ENCODE results near the gene SLCO3A1. TPM values are rescaled to one million over a fixed set of nuclear protein-coding genes. Genes with fewer than 3 reads are reported as not detected.

The SLCO3A1 gene
- total and polyA plus RNA-seq, 2 experiments from 2014 or later: 1.9 to 6.9 TPM

DNA sequence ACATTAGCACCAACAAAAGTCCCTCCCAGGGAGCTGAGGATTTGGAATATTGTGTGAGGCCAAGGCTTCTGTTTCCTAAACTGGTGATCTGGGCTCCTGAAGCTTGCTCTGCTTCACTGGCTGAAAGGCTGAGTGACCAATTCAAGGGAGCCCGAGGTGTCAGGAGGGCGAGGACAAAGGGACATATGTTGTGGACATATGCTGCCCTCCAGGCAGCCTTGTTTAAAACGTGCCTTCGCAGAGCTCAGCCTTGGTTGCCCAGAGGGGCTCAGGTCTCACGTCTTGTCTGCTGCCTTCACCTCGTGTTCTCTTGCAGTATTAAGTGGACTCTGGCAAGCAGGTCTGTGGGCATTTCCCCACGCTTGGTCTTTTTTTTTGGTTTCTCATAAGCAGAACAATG lies 7.0 kb downstream of the SLCO3A1 start:
- H3K9me2 ChIP-seq (ENCODE audit: insufficient read depth): no peaks in the 10 kb centered on the region
- in situ Hi-C loops (cut with MboI): loop anchor here (10.0 kb wide), 1 partner anchor 214 kb away; no protein-coding TSS in a partner anchor
- DNase-seq: no peak
- no peak overlapping the region for H3K27ac ChIP-seq
- H3K9ac ChIP-seq: no peak overlapping the region
- no peaks in the 10 kb centered on the region for H4K20me1 ChIP-seq (ENCODE audit: insufficient read depth)
- no peaks in the 10 kb centered on the region for H3K27me3 ChIP-seq (replicated peaks; ENCODE audit: insufficient read depth)
- H3K4me2 ChIP-seq (ENCODE audit: unreplicated experiment): no peak overlapping the region
- no peak overlapping the region for H2AFZ ChIP-seq
- TF ChIP-seq EZH2phosphoT487 (IDR thresholded peaks at IDR 0.05; ENCODE audit: insufficient read depth, low read depth) (no peak), EZH2 (IDR thresholded peaks at IDR 0.05; ENCODE audit: insufficient read depth, poor library complexity, severe bottlenecking) (no peak)
- no peaks in the 10 kb centered on the region; the same call in 1 of the 2 replicates for H3F3A ChIP-seq (ENCODE audit: insufficient read depth)
- 87 to 89% methylated on average over 6 to 7 of the region's 7 CpGs for WGBS, 2 experiments (ENCODE audit: low coverage in 1 of 2, low lambda C conversion rate in 2 of 2, missing lambda C conversion rate in 2 of 2)
- H3K36me3 ChIP-seq (ENCODE audit: low read depth): no peaks in the 10 kb centered on the region
- H3K9me3 ChIP-seq (ENCODE audit: low read depth): no peaks in the 10 kb centered on the region
- H3K4me1 ChIP-seq (ENCODE audit: insufficient read depth): peaks cover under 1% of the 10 kb centered on the region; the same call in 1 of the 2 replicates
- H3K4me3 ChIP-seq: no peak overlapping the region
- peaks cover 14% of the 10 kb centered on the region; the same call in 1 of the 2 replicates for H3K79me2 ChIP-seq (ENCODE audit: insufficient read depth)

DNA sequence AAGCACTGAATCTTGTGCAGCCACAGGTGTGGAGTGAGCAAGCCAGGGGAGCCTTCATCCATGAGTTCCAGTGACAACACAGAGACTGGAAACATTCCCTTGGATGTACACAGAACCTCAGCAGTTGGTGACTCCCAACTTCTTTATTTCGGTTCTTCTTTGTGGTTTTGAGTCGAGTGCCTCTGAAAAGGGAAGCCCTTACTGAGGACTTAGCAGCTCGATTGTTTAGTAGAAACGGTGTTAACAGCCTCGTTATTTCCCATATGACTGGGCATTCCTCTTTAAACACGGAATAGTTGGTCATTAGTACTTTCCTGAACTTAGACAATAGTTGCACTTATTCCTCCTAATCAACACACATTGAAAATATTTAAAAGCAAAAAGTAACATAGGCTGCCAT lies 7.7 kb downstream of the SLCO3A1 start:
- H3K79me2 ChIP-seq (ENCODE audit: insufficient read depth): peaks cover 14% of the 10 kb centered on the region; the same call in 1 of the 2 replicates
- no peaks in the 10 kb centered on the region for H3K9me2 ChIP-seq (ENCODE audit: insufficient read depth)
- no peak overlapping the region for H3K4me2 ChIP-seq (ENCODE audit: unreplicated experiment)
- no peak for DNase-seq
- no peak overlapping the region for H3K4me3 ChIP-seq
- no peak for TF ChIP-seq EZH2phosphoT487 (IDR thresholded peaks at IDR 0.05; ENCODE audit: insufficient read depth, low read depth)
- no peak for TF ChIP-seq EZH2 (IDR thresholded peaks at IDR 0.05; ENCODE audit: insufficient read depth, poor library complexity, severe bottlenecking)
- H4K20me1 ChIP-seq (ENCODE audit: insufficient read depth): no peaks in the 10 kb centered on the region
- H3F3A ChIP-seq (ENCODE audit: insufficient read depth): peaks cover 7% of the 10 kb centered on the region
- no peak overlapping the region for H3K27ac ChIP-seq
- no peaks in the 10 kb centered on the region for H3K27me3 ChIP-seq (replicated peaks; ENCODE audit: insufficient read depth)
- peaks cover 7% of the 10 kb centered on the region for H3K4me1 ChIP-seq (ENCODE audit: insufficient read depth)
- no peak overlapping the region for H2AFZ ChIP-seq
- H3K9me3 ChIP-seq (ENCODE audit: low read depth): no peaks in the 10 kb centered on the region
- no peak overlapping the region for H3K9ac ChIP-seq
- no peaks in the 10 kb centered on the region for H3K36me3 ChIP-seq (ENCODE audit: low read depth)
- WGBS, 2 experiments (ENCODE audit: low coverage in 1 of 2, low lambda C conversion rate in 2 of 2, missing lambda C conversion rate in 2 of 2): 90 to 94% methylated on average over 6 of the region's 6 CpGs
- in situ Hi-C loops (cut with MboI): loop anchor here (10.0 kb wide), 1 partner anchor 214 kb away; no protein-coding TSS in a partner anchor

DNA sequence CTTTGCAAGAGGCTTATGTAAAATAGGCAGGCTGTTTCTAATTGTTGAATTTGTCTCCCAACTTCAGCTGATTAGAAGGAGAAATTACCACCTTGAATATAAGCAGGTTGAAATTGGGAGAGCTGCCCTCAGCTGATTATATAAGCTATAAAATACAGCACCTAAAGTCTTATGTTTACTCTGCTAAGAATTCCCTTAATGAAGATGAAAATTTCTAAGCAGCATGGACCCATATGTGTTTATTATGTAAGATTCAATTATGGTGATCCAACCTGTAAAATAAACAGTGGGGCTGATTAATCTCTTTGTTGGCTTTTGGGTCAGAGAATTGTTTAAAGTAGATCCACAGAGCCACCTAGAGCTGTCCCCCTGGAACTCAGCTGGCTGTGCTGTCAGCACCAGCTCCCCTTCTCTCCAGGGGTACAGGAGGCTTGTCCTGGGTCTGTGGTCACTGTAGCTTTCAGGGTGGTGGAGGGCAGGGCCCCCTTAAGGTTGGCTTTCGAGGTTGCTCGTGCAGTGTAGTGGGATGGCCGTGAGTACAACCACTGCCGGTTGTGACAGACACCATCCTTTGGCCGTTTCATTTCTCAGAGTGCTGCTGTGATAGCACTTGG lies 9.5 kb downstream of the SLCO3A1 start:
- no peak overlapping the region for H3K4me2 ChIP-seq (ENCODE audit: unreplicated experiment)
- no peak overlapping the region for H2AFZ ChIP-seq
- H3F3A ChIP-seq (ENCODE audit: insufficient read depth): peaks cover 21% of the 10 kb centered on the region
- WGBS, 2 experiments (ENCODE audit: low coverage in 1 of 2, low lambda C conversion rate in 2 of 2, missing lambda C conversion rate in 2 of 2): 94 to 97% methylated on average over 5 of the region's 5 CpGs
- no peak overlapping the region for H3K9ac ChIP-seq
- no peaks in the 10 kb centered on the region for H3K9me3 ChIP-seq (ENCODE audit: low read depth)
- H3K4me3 ChIP-seq: no peak overlapping the region
- in situ Hi-C loops (cut with MboI): loop anchor here (10.0 kb wide), 1 partner anchor 212 kb away; no protein-coding TSS in a partner anchor
- DNase-seq: no peak
- no peak overlapping the region for H3K27ac ChIP-seq
- peaks cover 14% of the 10 kb centered on the region; the same call in 1 of the 2 replicates for H3K79me2 ChIP-seq (ENCODE audit: insufficient read depth)
- no peaks in the 10 kb centered on the region for H3K27me3 ChIP-seq (replicated peaks; ENCODE audit: insufficient read depth)
- no peaks in the 10 kb centered on the region for H3K9me2 ChIP-seq (ENCODE audit: insufficient read depth)
- H3K4me1 ChIP-seq (ENCODE audit: insufficient read depth): peaks cover 23% of the 10 kb centered on the region
- no peaks in the 10 kb centered on the region for H3K36me3 ChIP-seq (ENCODE audit: low read depth)
- TF ChIP-seq EZH2 (IDR thresholded peaks at IDR 0.05; ENCODE audit: insufficient read depth, poor library complexity, severe bottlenecking): no peak
- TF ChIP-seq EZH2phosphoT487 (IDR thresholded peaks at IDR 0.05; ENCODE audit: insufficient read depth, low read depth): no peak
- no peaks in the 10 kb centered on the region for H4K20me1 ChIP-seq (ENCODE audit: insufficient read depth)

DNA sequence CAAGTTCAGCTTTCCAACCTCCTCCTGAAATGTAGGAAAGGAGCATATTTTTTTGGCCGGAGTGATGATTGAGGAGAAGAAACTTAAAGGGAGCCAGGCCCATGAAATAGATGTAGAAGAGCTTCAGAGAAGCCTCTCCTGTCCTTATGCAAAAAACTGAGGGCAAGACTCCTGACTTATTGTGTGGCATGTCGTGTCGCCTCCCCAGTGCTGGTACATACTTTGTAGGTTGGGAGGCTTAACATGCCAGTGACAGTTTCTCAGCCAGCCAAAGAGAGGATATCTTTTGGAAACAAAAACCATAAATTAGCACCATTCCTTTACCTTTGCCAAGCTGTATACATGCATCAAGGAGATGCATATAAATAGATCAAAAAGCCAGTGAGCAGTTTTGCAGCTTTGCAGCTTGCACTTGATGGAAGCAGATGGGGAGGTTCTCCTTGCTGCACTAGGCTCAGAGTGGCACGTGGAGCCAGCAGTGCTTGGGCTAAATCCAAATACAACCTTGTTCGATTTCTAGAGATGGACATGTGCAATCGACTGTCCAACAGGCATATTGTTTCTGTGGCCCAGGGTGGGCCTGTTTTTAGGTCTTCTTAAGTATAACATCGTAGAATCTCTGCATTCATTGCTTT lies 10.2 kb downstream of the SLCO3A1 start:
- Histone ChIP-seq H3K4me2 (ENCODE audit: unreplicated experiment) (no peak overlapping the region), H3F3A (ENCODE audit: insufficient read depth) (peaks cover 28% of the 10 kb centered on the region), H3K9me3 (ENCODE audit: low read depth) (no peaks in the 10 kb centered on the region), H3K4me1 (ENCODE audit: insufficient read depth) (peaks cover 30% of the 10 kb centered on the region), H3K36me3 (ENCODE audit: low read depth) (no peaks in the 10 kb centered on the region), H3K9ac (no peak overlapping the region), H2AFZ (no peak overlapping the region), H3K4me3 (no peak overlapping the region), H4K20me1 (ENCODE audit: insufficient read depth) (no peaks in the 10 kb centered on the region), H3K27ac (no peak overlapping the region), H3K9me2 (ENCODE audit: insufficient read depth) (no peaks in the 10 kb centered on the region), H3K27me3 (replicated peaks; ENCODE audit: insufficient read depth) (no peaks in the 10 kb centered on the region), H3K79me2 (ENCODE audit: insufficient read depth) (peaks cover 14% of the 10 kb centered on the region; the same call in 1 of the 2 replicates)
- 91 to 92% methylated on average over 7 of the region's 7 CpGs for WGBS, 2 experiments (ENCODE audit: low coverage in 1 of 2, low lambda C conversion rate in 2 of 2, missing lambda C conversion rate in 2 of 2)
- in situ Hi-C loops (cut with MboI): loop anchor here (10.0 kb wide), 1 partner anchor 211 kb away; no protein-coding TSS in a partner anchor
- no peak for TF ChIP-seq EZH2phosphoT487 (IDR thresholded peaks at IDR 0.05; ENCODE audit: insufficient read depth, low read depth)
- no peak for TF ChIP-seq EZH2 (IDR thresholded peaks at IDR 0.05; ENCODE audit: insufficient read depth, poor library complexity, severe bottlenecking)
- DNase-seq: no peak

Measured in GM23248 (cell line).